HG02798 (cell line): ENCODE data around the gene TLR10.
A peak's percentile ranks its signal among the peaks of the same experiment; 100 is the strongest.
"Not testable (repeated sequence)": the region's sequence is repeated elsewhere in the genome, so short reads cannot be mapped to it uniquely, and the experiment has no call there.

Experiments
- ATAC-seq: cut with Tn5 transposase; IDR thresholded peaks from one replicate; pipeline ENCODE4 v1.9.1; 2021; ENCODE audit warnings: mild to moderate bottlenecking; ENCODE audit not compliant: unreplicated experiment, poor library complexity

The TLR10 gene

DNA sequence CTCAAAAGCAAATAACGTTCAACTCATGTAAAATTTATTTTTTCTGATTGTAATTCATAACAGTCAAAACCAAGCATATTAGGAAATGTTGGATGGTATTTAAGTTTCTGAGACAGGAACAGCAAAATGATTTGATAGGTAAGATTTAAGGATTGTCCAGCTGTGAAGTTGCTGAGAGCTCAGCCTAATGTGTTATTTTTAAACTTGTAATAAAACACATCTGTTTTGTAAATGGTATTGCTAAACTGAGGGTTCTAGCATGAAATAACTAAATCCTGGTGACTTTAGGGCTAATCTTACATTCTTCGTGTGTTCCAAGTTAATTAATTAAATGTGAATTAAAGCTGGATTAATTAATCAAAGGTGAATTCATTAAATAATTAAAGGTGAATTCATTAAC is 13.3 kb downstream of the TLR10 start:
- no peak for ATAC-seq

DNA sequence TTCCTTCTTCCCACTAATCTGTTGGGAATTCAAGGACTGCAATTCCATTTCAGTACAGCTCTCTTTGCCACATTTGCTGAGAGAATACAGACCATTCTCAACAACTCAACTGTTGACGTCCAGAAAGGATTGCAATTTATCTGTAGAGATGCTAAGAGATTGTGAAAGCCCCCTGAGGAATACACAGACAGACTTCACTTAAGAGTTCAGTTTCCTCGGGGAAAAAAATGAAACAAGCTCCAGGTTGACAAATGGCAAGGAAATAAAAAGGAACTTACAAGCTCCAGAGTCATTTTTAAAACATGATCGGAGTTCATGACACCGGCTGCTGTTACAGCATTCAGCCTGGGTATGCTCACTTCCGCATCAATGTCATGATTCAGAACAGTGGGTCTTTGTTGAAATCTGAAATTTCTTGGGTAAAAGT is 13.8 kb downstream of the TLR10 start:
- no peak for ATAC-seq

DNA sequence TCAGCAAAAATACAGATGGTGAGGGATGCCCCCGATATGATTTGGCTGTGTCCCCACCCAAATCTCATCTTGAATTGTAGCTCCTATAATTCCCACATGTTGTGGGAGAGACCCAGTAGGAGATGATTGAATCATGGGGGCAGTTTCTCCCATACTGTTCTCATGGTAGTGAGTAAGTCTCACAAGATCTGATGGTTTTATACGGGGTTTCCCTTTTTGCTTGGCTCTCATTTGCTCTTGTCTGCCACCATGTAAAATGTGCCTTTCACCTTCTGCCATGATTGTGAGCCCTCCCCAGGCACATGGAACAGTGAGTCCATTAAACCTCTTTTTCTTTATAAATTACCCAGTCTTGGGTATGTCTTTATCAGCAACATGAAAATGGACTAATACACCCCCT is 15.8 kb downstream of the TLR10 start:
- ATAC-seq: not testable (repeated sequence)

DNA sequence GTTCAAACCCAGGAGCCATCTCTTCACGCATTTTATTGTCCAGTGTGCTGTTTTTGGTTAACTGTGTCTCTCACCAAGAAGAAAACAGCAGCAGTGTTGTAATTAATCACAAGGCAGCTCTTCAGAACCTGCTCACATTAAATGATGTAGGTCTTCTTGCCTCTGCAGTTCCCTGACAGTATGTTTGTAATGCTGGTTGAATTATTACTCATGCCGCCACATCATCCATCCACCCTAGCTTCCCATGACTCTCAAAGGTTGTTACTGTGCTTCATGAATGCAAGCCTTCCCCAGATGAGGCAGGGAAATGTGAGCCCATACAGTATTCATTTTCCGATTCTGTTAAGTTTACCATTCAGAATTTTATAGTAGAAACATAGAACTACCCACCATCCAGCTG is 17.4 kb downstream of the TLR10 start:
- no peak for ATAC-seq

DNA sequence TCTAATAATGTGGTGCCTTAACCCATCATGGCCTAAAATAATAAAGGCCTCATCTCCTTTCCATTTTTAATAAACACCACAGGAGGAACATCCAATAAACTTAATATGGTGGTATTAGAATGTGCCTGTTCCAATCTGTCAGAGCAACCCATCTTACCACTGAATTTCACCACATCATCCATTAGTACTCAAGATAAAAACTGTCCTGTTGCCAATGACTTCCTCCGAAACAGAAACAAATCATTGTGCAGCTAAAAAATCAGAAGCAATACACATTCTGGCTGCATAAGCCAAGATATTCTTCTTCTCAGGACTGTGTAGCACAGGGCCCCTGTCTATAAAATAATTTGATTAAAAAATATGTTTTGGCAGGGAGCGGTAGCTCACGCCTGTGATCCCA is 18.5 kb downstream of the TLR10 start:
- no peak for ATAC-seq

DNA sequence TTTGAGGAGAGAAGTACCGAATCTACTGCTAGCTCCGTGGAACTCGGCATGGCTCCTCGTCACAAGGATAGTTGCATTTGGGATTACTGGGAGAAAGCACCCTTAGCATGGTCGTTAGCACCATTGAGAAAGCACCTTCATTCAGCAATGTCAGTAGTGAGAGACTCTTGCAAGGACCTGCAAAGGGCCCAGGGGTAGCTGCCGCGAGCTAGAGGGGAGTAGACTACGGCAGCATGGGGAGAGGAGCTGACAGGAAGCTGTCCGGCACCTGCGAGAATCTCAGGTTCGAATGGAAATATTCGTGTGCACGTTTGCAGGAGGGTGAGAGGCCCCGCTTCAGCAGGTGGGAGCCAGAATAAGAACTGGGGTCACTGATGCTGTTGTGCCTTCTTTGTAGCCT is 20.2 kb downstream of the TLR10 start:
- peak; percentile 36 for ATAC-seq

DNA sequence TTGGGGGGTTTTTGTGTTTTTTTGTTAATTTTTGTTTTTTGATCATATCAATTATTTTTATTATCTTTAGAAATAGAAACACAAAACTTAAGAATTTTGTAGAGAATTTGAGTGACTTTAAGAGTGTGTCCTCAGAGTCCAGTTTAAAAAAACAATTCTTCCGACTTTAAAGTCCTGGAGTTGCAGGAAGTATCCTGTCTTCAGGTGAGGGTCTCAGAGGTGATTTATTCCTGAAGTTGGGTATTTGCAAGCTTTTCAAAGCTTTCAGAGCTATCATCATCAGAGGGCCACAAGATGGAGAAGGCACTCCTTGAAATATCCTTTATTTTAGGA is 23.0 kb downstream of the TLR10 start:
- no peak for ATAC-seq

DNA sequence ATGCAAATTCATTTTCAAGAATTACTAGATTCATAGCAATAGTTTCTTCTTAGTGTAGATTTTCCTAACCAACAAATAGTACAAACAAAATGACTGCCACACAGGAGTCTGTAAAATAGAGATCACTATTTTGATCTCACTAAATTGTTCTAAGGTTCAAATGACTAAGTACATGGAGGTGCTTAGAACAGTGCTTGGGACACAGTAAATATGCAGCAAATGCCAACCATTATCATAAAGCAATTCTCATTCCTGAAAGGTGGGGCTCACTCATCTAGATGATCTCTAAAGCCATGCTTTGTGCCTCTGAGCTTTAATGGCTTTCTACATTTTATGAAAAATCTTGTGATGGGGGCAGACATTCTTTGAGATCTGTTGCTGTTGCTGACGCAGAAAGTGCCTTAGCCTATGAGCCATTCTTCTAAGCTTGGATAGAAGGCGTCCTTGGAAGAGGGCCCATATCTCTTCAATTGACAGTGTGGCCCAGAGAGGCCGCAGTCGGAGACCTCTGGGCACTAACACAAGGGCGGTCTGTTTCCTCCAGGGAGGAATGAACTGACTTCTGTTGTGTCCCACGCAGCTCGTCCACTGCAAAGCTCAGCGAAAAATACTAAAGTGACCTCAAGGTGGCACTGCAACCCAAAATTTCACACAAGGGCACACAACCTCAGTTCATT is 23.5 kb downstream of the TLR10 start:
- no peak for ATAC-seq

DNA sequence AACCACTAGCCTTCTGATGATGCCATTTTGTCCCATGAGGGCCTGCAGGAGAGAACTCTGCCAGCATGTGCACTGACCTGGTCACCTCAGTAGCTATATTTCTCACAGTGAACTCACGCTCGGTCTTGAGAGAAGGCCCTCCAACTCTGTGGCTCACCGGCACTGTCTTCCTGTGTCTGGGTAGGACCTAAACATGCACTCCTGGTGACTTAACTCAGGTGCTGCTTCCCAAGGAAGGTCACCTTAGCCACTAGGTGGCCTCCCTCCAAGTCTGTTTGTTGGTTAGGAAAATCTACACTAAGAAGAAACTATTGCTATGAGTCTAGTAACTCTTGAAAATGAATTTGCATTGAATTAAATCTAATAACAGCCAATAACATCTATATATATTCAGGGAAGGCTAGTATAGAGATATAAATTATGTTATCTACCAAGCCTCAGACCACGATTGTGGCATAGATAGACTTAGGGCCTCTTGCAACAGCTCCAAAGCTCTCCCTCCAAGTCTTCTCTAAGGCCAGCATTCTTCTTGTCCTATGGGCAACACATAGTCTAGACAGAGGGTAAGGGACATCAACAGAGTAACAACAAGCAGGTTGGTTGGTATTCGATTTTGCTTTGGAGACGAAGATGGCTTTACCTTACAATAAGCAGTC is 24.7 kb downstream of the TLR10 start:
- ATAC-seq: no peak

DNA sequence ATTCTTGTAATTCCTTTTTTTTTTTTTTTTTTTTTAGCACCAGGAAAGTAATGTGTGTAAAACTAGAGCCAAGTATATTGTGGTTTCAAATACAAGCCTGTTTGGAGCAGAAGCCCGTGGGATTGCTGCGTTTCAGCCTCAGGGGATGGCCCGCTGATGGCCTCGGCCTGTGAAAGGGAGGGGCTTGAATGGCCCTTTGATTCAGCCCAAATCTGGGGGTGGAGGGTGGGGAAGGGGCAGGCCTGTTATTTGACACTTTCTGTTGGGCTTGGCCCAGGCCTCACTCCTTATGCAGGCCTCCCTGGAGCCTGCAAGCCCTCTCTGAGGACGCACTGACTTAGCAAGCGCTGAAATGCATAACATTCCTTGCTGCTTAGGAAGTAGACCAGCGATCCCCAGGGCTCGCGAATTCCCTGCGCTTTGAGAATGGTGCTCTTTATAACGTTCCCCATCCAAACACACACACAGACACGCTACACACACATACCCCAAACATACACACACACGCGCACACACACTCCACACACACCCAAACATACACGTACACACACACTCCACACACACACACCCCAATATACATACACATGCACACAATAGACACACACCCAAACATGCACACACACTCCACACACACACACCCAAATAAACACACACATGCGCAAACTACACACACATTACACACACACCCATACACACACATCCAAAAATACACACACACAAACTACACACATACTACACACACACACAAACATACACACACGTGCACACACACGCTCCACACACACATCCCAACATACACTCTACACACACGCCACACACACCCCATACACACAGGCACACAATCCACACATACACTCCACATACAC is 29.6 kb downstream of the TLR10 start:
- ATAC-seq: no peak

DNA sequence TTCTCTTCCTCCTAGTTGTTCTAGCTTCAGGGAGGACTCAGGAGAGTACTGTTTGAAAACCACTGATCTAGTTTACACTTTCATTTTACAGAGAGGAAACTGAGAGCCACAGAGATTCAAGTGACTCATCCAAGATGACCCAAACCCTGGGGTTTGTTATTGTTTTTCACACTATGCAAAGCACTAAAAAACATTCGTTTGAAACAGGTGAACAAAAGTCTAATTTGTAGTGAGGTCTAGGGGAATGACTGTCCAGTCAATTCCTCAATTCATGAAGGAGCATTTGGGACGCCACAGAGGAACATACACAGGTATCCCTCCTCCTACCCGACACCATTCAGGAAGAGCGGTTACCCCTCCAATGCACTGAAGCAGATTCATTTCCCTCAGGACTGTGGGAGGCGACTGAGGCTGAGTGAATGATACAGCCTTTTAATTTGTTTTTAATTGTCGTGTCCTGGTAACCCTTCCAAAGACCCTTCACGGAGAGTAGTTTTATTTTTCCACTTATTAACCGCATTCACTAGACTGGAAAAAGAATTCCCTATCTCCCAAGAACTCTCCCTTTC is 30.3 kb downstream of the TLR10 start:
- peak; percentile 99 for ATAC-seq

DNA sequence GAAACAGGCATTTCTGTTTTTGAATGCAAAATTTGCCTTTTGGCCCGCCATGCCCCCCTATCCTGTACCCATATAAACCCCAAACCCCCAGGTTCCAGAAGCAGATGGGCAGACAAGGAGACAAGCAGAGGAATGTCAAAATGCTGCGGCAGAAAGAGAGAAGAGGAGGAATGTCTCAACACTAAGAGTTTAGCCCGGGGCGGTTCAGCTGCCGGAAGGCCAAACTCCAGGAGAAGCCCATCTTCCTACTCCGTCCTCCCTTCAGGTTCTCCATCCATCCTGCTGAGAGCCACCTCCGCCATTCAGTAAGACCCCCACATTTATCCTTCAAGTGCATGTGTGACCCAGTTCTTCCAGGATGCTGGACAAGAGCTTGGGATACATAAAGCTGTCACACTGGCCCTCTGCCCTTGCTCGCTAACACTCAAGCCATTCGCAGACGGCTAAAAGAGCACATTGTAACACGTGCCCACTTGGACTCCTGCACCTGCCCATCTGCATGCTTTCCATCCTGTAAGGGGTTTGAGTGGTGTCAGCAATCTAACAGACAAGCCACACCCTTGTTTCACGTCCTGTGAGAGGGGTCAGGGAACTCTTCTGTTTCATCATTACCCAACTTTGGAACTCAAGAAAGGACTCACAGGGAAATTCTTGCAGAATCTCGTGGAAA is 31.3 kb downstream of the TLR10 start:
- ATAC-seq: no peak

DNA sequence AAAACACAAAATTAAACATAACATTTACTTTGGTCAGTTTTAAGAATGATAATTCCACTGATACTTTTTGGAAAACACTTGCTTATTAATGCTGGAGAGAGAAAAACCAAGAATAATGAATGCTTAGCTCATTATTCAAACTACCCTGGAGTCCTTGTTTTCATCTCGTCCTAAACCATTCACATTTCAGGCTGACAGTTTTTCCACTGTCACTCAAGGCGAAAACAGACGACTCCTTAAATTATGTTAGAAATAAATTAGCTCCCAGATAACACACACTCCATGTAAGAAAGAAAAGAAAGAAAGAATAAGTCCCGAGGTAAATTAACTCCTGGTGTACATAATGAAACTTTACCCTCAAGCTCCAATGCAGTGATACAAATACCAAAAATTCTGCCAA is 33.5 kb downstream of the TLR10 start:
- ATAC-seq: no peak

DNA sequence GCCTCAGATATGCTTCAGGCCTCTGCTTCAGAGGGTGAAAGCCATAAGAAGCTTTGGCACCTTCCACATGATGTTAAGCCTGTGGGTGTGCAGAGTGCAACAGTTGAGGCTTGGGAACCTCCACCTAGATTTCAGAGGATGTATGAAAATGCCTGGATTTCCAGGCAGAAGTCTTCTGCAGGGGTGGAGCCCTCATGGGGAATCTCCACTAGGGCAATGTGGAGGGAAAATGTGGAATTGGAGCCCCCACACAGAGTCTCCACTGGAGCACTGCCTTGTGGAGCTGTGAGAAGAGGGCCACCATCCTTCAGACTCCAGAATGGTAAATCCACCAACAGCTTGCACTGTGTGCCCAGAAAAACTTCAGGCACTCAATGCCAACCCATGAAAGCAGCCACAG is 35.2 kb downstream of the TLR10 start:
- ATAC-seq: no peak

DNA sequence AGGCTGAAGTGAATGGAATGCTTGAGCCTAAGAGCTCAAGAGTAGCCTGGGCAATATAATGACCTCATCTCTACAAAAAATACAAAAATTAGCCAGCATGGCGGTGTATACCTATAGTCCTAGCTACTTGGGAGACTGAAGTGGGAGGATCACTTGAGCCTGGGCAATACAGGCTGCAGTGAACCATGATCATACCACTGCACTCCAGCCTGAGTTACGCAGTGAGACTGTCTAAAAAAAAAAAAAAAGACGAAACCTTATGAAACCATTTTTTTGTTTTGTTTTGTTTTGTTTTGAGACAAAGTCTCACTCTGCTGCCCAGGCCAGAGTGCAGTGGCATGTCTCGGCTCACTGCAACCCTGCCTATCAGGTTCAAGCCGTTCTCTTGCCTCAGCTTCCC is 36.9 kb downstream of the TLR10 start:
- ATAC-seq: no peak

DNA sequence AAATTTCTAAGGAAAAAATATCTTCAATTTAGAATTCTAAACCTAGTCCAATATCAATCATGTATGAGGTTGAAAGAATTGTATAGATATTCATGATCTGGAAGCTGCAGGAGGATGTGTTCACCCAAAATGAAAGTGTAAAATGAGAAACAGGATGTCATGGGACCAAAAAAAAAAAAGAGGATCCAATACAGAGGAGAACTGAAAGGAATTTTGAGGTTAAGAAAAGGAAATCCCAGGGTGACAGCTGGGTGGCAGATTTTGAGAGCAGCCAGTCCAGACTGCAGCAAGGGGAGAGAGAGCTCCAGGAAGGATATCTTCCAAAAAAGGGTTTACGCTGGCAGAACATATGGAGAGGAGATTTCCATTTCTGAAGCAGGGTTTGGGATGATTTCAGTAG is 38.9 kb downstream of the TLR10 start:
- no peak for ATAC-seq

DNA sequence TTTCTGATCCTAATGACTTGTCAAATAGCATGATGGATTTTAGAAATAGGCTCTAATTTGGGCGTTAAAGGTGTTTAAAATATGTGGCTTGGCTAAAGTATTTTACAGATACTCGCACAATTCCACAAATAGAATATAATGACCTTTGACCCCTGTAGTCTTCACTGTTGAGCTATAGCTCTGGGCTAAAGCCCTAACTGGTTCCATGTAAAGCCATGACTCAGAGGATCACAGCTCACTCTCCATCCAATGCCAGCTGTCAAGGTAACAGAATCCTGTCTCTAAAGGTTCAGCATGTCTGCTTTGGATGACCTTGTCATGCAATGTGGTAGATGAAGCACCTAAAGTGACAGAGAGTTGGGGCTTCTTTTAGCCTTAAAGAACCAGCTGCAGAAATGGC is 42.5 kb downstream of the TLR10 start:
- ATAC-seq: no peak

DNA sequence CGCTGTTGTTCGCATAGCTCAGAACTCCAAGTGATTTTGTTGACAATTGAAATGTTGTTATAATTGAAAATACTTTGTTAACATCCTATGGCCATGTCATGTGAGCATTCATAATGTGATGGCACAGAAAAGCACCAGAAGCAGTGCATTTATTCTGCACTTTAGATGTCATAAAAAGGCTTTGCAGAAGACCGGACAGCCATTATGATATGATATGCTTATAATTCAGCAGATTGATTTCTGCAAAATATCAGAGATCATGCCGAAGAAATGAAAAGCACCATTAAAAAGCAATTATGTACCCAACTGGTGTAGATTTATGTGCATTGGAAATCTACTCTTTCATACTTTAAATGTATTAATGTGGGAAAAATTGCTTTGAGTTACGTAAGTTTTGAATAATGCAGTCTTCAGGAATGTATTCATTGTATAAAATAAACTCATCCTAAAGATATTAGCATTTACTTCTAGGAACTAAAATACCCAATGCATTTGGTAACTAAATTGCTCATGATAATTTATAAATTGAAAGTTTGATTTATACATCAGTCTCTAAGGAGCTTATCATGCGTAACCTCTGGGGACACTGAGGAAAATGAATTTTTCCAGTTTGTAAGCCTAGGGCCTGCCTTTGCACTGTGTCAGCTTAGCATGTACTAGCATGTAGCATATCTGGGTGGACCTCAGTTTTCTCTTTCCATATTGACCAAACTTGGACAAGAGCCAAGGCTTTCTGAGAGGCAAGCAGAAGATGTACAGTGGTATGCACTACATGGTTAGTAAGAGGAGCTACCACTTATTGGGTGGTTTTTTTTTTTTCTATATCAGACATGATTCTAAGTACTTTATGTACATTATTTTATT is 43.6 kb downstream of the TLR10 start:
- ATAC-seq: no peak

DNA sequence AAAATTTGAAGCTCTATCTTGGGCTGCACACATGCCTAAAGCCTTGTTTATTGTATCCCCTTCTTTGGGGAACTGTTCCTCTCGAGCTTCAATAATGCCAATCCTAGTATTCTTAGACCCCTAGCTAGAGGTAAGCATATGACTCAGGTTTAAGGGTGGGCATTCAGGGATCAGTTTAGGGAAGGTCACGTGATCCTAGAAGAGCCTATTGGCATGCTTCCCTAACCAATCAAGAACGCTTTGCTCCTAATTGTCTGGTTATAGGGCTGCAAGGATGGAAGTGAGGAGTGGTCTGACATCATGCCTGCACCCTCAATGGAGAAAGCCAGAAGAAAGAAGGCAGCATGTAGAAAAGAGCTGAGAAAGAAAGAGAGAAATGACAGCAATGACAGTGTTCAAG is 46.9 kb downstream of the TLR10 start:
- ATAC-seq: no peak

DNA sequence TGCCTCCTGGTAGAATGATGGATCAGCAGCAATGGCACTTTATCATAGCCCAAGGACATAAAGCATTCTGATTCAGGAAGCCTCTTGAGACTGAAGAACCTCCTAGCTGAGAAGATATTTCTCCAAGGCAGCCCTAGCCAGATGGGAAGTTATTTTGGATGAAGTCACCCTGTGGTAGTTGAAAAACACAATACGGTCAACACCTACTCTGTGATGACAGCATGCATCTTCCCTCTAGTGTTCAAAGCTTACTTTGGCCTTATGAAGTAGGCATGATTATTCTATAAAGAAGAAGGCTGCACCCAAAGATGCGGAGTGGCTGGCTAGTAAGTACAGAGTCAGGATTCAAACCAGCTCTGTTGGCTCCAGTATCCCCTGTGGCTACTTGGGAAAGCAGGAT is 47.9 kb downstream of the TLR10 start:
- no peak for ATAC-seq
